Fibroblast of upper back skin (primary cell): Measurements from ENCODE around the gene ZNF280A.
A peak's percentile ranks its signal among the peaks of the same experiment; 100 is the strongest.

Experiments
- DNase-seq: peaks from one replicate; pipeline ENCODE4 v3.0.0-alpha.2; 2013

ZNF280A gene

GRCh38 chr22:22465094-22465602 lies 54.9 kb downstream of the ZNF280A start:
- no peak for DNase-seq

- DNase-seq = no peak
Observed at GRCh38 chr22:22464541-22465054, 55.5 kb downstream of the ZNF280A start.

- peak; percentile 60 for DNase-seq
Observed at GRCh38 chr22:22463855-22464540, 56.1 kb downstream of the ZNF280A start.
